ENCODE data around the gene C2CD3. TPM values are rescaled to one million over a fixed set of nuclear protein-coding genes. Genes with fewer than 3 reads are reported as not detected.

Gene C2CD3
- polyA plus RNA-seq, 3 donors = 0.87 to 12.1 (median 2.9) TPM

- TF ChIP-seq CTCF (IDR thresholded peaks at IDR 0.05) = no peak
- Mint-ChIP-seq H3K4me3 (no peak overlapping the region), H3K4me1 (no peaks in the 10 kb centered on the region), H3K27me3 (ENCODE audit: low read depth in 3 of 3) (no peaks in the 10 kb centered on the region), H3K27ac (peak overlapping the region in 1 of 7 donors; percentile 69), H3K9me3 (no peaks in the 10 kb centered on the region), H3K36me3 (peaks cover 18 to 26% of the 10 kb centered on the region in 2 donors)
- Histone ChIP-seq H3K27me3 (ENCODE audit: control insufficient read depth in 2 of 2, insufficient read depth in 2 of 2, low read length in 2 of 2) (no peaks in the 10 kb centered on the region), H3K36me3 (replicated peaks in 1 of 2; ENCODE audit: control insufficient read depth in 1 of 2, insufficient read depth in 2 of 2, low read length in 2 of 2) (peaks cover 0 to 29% of the 10 kb centered on the region in 2 donors), H4K20me1 (ENCODE audit: insufficient read depth, low read length) (no peaks in the 10 kb centered on the region), H3K9me3 (replicated peaks in 1 of 2; ENCODE audit: control insufficient read depth in 1 of 2, insufficient read depth in 1 of 2, low read length in 2 of 2) (no peaks in the 10 kb centered on the region), H2AFZ (ENCODE audit: insufficient read depth, low read depth, low read length, poor library complexity, severe bottlenecking) (no peak overlapping the region), H3K79me2 (ENCODE audit: insufficient read depth, low read length) (no peaks in the 10 kb centered on the region), H3K4me3 (replicated peaks in 1 of 3; ENCODE audit: low read depth in 2 of 3, low read length in 3 of 3) (no peak overlapping the region), H3K4me1 (ENCODE audit: control insufficient read depth in 1 of 2, insufficient read depth in 2 of 2, low read length in 2 of 2) (no peaks in the 10 kb centered on the region), H3K4me2 (replicated peaks; ENCODE audit: extremely low read depth, low read length, poor library complexity, severe bottlenecking) (no peak overlapping the region), H3K9ac (ENCODE audit: insufficient read depth, low read length, poor library complexity, severe bottlenecking) (no peak overlapping the region), H3K27ac (ENCODE audit: low read depth in 1 of 2, low read length in 2 of 2) (no peak overlapping the region)
- WGBS (ENCODE audit: insufficient coverage) = 58% methylated on average over 10 of the region's 11 CpGs
- DNase-seq = no peak
- intact Hi-C loops (cut with micrococcal nuclease) = no loop called here
Observed at GRCh38 chr11:74004759-74005615, 165.8 kb downstream of the C2CD3 start.

- TF ChIP-seq CTCF (IDR thresholded peaks at IDR 0.05) = no peak
Observed at GRCh38 chr11:74004046-74004695, 166.6 kb downstream of the C2CD3 start.

More at GRCh38 chr11:74004046-74004695, 166.6 kb downstream of the C2CD3 start:
- no peak overlapping the region for H3K4me3 Mint-ChIP-seq
- H3K27me3 Mint-ChIP-seq (ENCODE audit: low read depth in 3 of 3) = no peaks in the 10 kb centered on the region
- no peak overlapping the region for H3K4me3 ChIP-seq (replicated peaks in 1 of 3; ENCODE audit: low read depth in 2 of 3, low read length in 3 of 3)
- no peak overlapping the region for H2AFZ ChIP-seq (ENCODE audit: insufficient read depth, low read depth, low read length, poor library complexity, severe bottlenecking)
- WGBS (ENCODE audit: insufficient coverage) = 45% methylated on average over 3 of the region's 6 CpGs
- H3K79me2 ChIP-seq (ENCODE audit: insufficient read depth, low read length) = no peaks in the 10 kb centered on the region
- H3K9me3 Mint-ChIP-seq = no peaks in the 10 kb centered on the region
- DNase-seq = no peak
- H3K9ac ChIP-seq (ENCODE audit: insufficient read depth, low read length, poor library complexity, severe bottlenecking) = no peak overlapping the region
- intact Hi-C loops (cut with micrococcal nuclease) = no loop called here
- no peak overlapping the region for H3K27ac ChIP-seq (ENCODE audit: low read depth in 1 of 2, low read length in 2 of 2)
- peaks cover 0 to 29% of the 10 kb centered on the region in 2 donors for H3K36me3 ChIP-seq (replicated peaks in 1 of 2; ENCODE audit: control insufficient read depth in 1 of 2, insufficient read depth in 2 of 2, low read length in 2 of 2)
- no peak overlapping the region for H3K4me2 ChIP-seq (replicated peaks; ENCODE audit: extremely low read depth, low read length, poor library complexity, severe bottlenecking)
- H3K27me3 ChIP-seq (ENCODE audit: control insufficient read depth in 2 of 2, insufficient read depth in 2 of 2, low read length in 2 of 2) = no peaks in the 10 kb centered on the region
- H3K4me1 Mint-ChIP-seq = no peaks in the 10 kb centered on the region
- no peaks in the 10 kb centered on the region for H4K20me1 ChIP-seq (ENCODE audit: insufficient read depth, low read length)
- H3K4me1 ChIP-seq (ENCODE audit: control insufficient read depth in 1 of 2, insufficient read depth in 2 of 2, low read length in 2 of 2) = no peaks in the 10 kb centered on the region
- H3K27ac Mint-ChIP-seq = peak overlapping the region in 3 of 7 donors; percentile 33 to 65 (median 55)
- H3K9me3 ChIP-seq (replicated peaks in 1 of 2; ENCODE audit: control insufficient read depth in 1 of 2, insufficient read depth in 1 of 2, low read length in 2 of 2) = no peaks in the 10 kb centered on the region
- H3K36me3 Mint-ChIP-seq = peaks cover 16 to 26% of the 10 kb centered on the region in 2 donors

All from CD14-positive monocyte (primary cell).